ENCODE results near the gene SPECC1.

DNA sequence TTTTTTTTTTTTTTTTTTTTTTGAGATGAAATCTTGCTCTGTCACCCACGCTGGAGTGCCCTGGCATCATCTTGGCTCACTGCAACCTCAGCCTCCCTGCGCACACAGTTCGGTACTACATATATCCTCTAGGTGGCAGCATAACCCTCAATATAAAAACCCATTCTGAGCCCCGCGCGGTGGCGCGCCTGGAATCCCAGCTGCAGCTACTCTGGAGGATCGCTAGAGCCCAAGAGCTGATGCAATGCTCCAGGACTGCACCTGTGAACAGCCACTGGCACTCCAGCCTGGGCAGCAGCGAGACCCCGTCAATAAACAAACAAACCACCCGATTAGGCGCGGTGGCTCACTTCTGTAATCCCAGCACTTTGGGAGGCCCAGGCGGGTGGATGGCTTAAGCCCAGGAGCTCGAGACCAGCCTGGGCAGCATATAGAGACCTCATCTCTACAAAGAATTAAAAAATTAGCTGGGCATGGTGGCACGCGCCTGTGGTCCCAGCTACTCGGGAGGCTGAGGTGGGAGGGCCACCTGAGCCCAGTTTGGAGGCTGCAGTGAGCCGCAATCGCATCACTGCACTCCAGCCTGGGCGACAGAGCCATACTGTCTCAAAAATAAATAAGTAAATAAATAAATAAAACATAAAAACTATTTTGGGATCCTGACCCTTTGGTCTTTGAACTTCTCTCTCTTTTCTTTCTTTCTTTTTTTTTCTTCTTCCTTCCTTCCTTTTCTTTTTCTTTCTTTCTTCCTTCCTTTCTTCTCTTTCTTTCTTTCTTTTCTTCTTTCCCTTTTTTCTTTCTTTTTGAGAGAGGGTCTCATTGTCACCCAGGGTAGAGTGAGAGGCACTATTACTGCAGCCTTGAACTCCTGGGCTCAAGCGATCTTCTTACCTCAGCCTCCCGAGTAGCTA is 16.1 kb upstream of the SPECC1 start:
- TF ChIP-seq, protein P1, sequence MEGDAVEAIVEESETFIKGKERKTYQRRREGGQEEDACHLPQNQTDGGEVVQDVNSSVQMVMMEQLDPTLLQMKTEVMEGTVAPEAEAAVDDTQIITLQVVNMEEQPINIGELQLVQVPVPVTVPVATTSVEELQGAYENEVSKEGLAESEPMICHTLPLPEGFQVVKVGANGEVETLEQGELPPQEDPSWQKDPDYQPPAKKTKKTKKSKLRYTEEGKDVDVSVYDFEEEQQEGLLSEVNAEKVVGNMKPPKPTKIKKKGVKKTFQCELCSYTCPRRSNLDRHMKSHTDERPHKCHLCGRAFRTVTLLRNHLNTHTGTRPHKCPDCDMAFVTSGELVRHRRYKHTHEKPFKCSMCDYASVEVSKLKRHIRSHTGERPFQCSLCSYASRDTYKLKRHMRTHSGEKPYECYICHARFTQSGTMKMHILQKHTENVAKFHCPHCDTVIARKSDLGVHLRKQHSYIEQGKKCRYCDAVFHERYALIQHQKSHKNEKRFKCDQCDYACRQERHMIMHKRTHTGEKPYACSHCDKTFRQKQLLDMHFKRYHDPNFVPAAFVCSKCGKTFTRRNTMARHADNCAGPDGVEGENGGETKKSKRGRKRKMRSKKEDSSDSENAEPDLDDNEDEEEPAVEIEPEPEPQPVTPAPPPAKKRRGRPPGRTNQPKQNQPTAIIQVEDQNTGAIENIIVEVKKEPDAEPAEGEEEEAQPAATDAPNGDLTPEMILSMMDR (IDR thresholded peaks at IDR 0.05; ENCODE audit: low read depth, low read length, poor library complexity, severe bottlenecking) = peak; percentile 64
- TF ChIP-seq EZH2phosphoT487 (IDR thresholded peaks at IDR 0.05; ENCODE audit: borderline replicate concordance, low read length) = no peak
